22Rv1 (cell line): ENCODE measurements around the gene TFAP2C.

Experiments
- CTCF ChIP-seq: fragments of 450-650 bp; IDR thresholded peaks from 2 replicates; pipeline ENCODE4 v1.5.1; 2017; ENCODE audit warnings: mild to moderate bottlenecking
- ZFX ChIP-seq: fragments of 450-650 bp; IDR thresholded peaks from 2 replicates; pipeline ENCODE4 v1.6.1; 2017; ENCODE audit warnings: antibody characterized with exemption, borderline replicate concordance

- TF ChIP-seq CTCF (no peak), ZFX (no peak)
Observed at GRCh38 chr20:56657879-56658278, 28.8 kb downstream of the TFAP2C start.
